Astrocyte (in vitro differentiated cells and primary cell): Measurements from ENCODE around the gene LRMDA. TPM values are rescaled to one million over a fixed set of nuclear protein-coding genes. Genes with fewer than 3 reads are reported as not detected.

Experiments used
- DNase-seq: peaks from one replicate; pipeline ENCODE4 v3.0.0-alpha.2; 2010; ENCODE audit warnings: low read depth
- FAIRE-seq: peaks from 2 replicates; lab custom pipeline; 2011; peaks lifted over from hg19 to GRCh38; lab: Jason Lieb, UNC
- H2AFZ ChIP-seq: 2 replicates; pipeline ENCODE4 v1.6.0; 2012; ENCODE audit warnings: low read depth, low read length, inconsistent platforms
- H3K27ac ChIP-seq: 2 replicates; pipeline ENCODE4 v1.5.1; 2011; ENCODE audit warnings: low read depth, low read length, inconsistent platforms
- H3K27me3 ChIP-seq: 2 replicates; pipeline ENCODE4 v1.6.0; 2011; ENCODE audit warnings: low read length, inconsistent platforms; ENCODE audit not compliant: insufficient read depth
- H3K36me3 ChIP-seq: 2 replicates; pipeline ENCODE4 v1.5.1; 2011; ENCODE audit warnings: low read length, inconsistent platforms; ENCODE audit not compliant: insufficient read depth
- H3K4me1 ChIP-seq: 2 replicates; pipeline ENCODE4 v1.5.1; 2011; ENCODE audit warnings: low read length, inconsistent platforms; ENCODE audit not compliant: insufficient read depth
- H3K4me2 ChIP-seq: 2 replicates; pipeline ENCODE4 v1.6.0; 2012; ENCODE audit warnings: low read length, inconsistent platforms
- H3K4me3 ChIP-seq: 2 replicates; pipeline ENCODE4 v1.5.1; 2011; ENCODE audit warnings: low read depth, mild to moderate bottlenecking, low read length, inconsistent platforms; ENCODE audit not compliant: insufficient read depth
- H3K79me2 ChIP-seq: 2 replicates; pipeline ENCODE4 v1.6.0; 2012; ENCODE audit warnings: mild to moderate bottlenecking, low read length, inconsistent platforms; ENCODE audit not compliant: insufficient read depth
- H3K9ac ChIP-seq: 2 replicates; pipeline ENCODE4 v1.6.0; 2012; ENCODE audit warnings: mild to moderate bottlenecking, low read length, inconsistent platforms
- H3K9me3 ChIP-seq: 2 replicates; pipeline ENCODE4 v1.5.1; 2012; ENCODE audit warnings: low read depth, mild to moderate bottlenecking, low read length, inconsistent platforms; ENCODE audit not compliant: insufficient read depth
- H4K20me1 ChIP-seq: 2 replicates; pipeline ENCODE4 v1.6.0; 2012; ENCODE audit warnings: low read length, inconsistent platforms; ENCODE audit not compliant: insufficient read depth
- H3K27ac Mint-ChIP-seq: one replicate; pipeline ENCODE4 v1.8.0; 2021; ENCODE audit warnings: mild to moderate bottlenecking, mixed read lengths; ENCODE audit not compliant: unreplicated experiment
- H3K27me3 Mint-ChIP-seq: one replicate; pipeline ENCODE4 v1.8.0; 2021; ENCODE audit warnings: low read depth, mixed read lengths; ENCODE audit not compliant: unreplicated experiment
- H3K36me3 Mint-ChIP-seq: one replicate; pipeline ENCODE4 v1.8.0; 2021; ENCODE audit warnings: low read depth, mixed read lengths; ENCODE audit not compliant: unreplicated experiment
- H3K4me1 Mint-ChIP-seq: one replicate; pipeline ENCODE4 v1.8.0; 2021; ENCODE audit warnings: low read depth, mixed read lengths; ENCODE audit not compliant: unreplicated experiment
- H3K4me3 Mint-ChIP-seq: one replicate; pipeline ENCODE4 v1.8.0; 2021; ENCODE audit warnings: mild to moderate bottlenecking, moderate library complexity, mixed read lengths; ENCODE audit not compliant: unreplicated experiment
- H3K9me3 Mint-ChIP-seq: one replicate; pipeline ENCODE4 v1.8.0; 2021; ENCODE audit warnings: mild to moderate bottlenecking, mixed read lengths; ENCODE audit not compliant: unreplicated experiment
- EZH2 ChIP-seq: IDR thresholded peaks from 2 replicates; pipeline ENCODE4 v1.6.1; 2012; ENCODE audit warnings: mild to moderate bottlenecking, low read length, inconsistent platforms; ENCODE audit not compliant: insufficient read depth
- total RNA-seq: library from RNA; stranded (reverse); gene quantifications from 2 replicates; pipeline ENCODE4 v1.2.1, GENCODE V29; 2021
- TF ChIP-seq, protein P1 (sequence below): IDR thresholded peaks from 2 replicates; pipeline ENCODE4 v1.5.1; 2011; ENCODE audit warnings: low read depth, mild to moderate bottlenecking, inconsistent platforms, low read length, moderate library complexity; ENCODE audit not compliant: insufficient read depth

LRMDA gene
- total RNA-seq, 1 donor from 2014 or later = 2.7 TPM

DNA sequence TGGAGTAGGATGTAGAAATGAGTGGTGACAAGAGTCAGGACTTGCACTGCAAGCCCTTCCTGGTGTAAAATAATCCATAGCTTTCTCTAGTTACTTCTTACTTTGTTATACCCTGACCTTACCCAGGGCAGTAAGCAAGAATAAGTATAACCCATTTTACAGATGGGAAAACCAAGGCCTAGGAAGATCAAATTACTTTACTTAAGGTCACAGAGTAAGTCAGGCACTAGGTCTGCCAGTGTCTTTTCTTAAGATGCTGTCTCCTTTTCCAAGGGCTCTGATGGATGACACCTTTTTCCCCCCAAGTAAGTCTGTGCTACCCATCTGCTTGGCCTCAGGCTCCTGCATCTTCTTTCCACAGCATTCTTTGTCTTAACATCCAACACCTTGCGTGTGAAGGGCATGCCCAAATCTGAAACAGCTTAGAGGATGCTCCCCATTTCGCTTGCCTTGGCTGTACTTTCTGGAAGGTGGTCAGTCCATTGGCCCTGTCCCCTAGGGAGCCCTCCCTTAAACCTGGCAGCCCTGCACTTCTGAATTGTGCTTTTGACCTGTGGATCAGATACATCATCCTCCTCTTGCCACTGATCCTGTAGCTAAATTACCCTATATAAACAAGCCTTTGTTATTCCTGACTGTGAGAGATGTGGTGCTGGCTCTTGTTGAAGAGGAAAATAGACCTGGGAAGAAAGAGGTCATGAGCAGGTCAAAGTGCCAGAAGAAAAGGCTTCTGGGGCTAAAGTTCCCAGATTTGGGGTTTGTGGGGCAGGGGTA, 168.6 kb downstream of the LRMDA start:
- Histone ChIP-seq H3K27me3 (peaks cover 21% of the 10 kb centered on the region), H2AFZ (no peak overlapping the region), H3K9ac (no peak overlapping the region), H3K36me3 (no peaks in the 10 kb centered on the region), H3K4me3 (no peak overlapping the region), H3K27ac (no peak overlapping the region), H3K9me3 (no peaks in the 10 kb centered on the region), H3K79me2 (no peaks in the 10 kb centered on the region), H4K20me1 (no peaks in the 10 kb centered on the region), H3K4me1 (no peaks in the 10 kb centered on the region), H3K4me2 (no peak overlapping the region)
- Mint-ChIP-seq H3K27me3 (peaks cover 35% of the 10 kb centered on the region), H3K4me3 (no peak overlapping the region), H3K27ac (no peak overlapping the region), H3K36me3 (no peaks in the 10 kb centered on the region), H3K4me1 (no peaks in the 10 kb centered on the region), H3K9me3 (peaks cover 1% of the 10 kb centered on the region)
- DNase-seq (no peak), FAIRE-seq (no peak)
- TF ChIP-seq, protein P1, sequence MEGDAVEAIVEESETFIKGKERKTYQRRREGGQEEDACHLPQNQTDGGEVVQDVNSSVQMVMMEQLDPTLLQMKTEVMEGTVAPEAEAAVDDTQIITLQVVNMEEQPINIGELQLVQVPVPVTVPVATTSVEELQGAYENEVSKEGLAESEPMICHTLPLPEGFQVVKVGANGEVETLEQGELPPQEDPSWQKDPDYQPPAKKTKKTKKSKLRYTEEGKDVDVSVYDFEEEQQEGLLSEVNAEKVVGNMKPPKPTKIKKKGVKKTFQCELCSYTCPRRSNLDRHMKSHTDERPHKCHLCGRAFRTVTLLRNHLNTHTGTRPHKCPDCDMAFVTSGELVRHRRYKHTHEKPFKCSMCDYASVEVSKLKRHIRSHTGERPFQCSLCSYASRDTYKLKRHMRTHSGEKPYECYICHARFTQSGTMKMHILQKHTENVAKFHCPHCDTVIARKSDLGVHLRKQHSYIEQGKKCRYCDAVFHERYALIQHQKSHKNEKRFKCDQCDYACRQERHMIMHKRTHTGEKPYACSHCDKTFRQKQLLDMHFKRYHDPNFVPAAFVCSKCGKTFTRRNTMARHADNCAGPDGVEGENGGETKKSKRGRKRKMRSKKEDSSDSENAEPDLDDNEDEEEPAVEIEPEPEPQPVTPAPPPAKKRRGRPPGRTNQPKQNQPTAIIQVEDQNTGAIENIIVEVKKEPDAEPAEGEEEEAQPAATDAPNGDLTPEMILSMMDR = no peak
- TF ChIP-seq EZH2 = no peak

- no peak for TF ChIP-seq EZH2
- TF ChIP-seq, protein P1 = no peak
- Histone ChIP-seq H4K20me1 (no peaks in the 10 kb centered on the region), H3K4me3 (no peak overlapping the region), H3K9me3 (no peaks in the 10 kb centered on the region), H3K36me3 (no peaks in the 10 kb centered on the region), H3K9ac (no peak overlapping the region), H3K4me2 (no peak overlapping the region), H3K4me1 (no peaks in the 10 kb centered on the region), H3K79me2 (no peaks in the 10 kb centered on the region), H3K27me3 (peaks cover 21% of the 10 kb centered on the region), H3K27ac (no peak overlapping the region), H2AFZ (no peak overlapping the region)
- no peak overlapping the region for H3K27ac Mint-ChIP-seq
- H3K4me3 Mint-ChIP-seq = no peak overlapping the region
- DNase-seq (no peak), FAIRE-seq (no peak)
- no peaks in the 10 kb centered on the region for H3K4me1 Mint-ChIP-seq
- H3K36me3 Mint-ChIP-seq = no peaks in the 10 kb centered on the region
- H3K9me3 Mint-ChIP-seq = peaks cover 1% of the 10 kb centered on the region
- H3K27me3 Mint-ChIP-seq = peaks cover 37% of the 10 kb centered on the region
Observed at GRCh38 chr10:75600833-75601232, 169.4 kb downstream of the LRMDA start.

GRCh38 chr10:75602341-75602740, 170.9 kb downstream of the LRMDA start:
- H3K27me3 ChIP-seq = peaks cover 12% of the 10 kb centered on the region
- FAIRE-seq = no peak

More at GRCh38 chr10:75602341-75602740, 170.9 kb downstream of the LRMDA start:
- Mint-ChIP-seq H3K9me3 (no peaks in the 10 kb centered on the region), H3K4me1 (no peaks in the 10 kb centered on the region), H3K4me3 (no peak overlapping the region), H3K27me3 (peaks cover 38% of the 10 kb centered on the region), H3K27ac (no peak overlapping the region), H3K36me3 (no peaks in the 10 kb centered on the region)
- no peak for TF ChIP-seq EZH2
- TF ChIP-seq, protein P1 = no peak
- H2AFZ ChIP-seq = no peak overlapping the region
- H3K27ac ChIP-seq = no peak overlapping the region
- no peaks in the 10 kb centered on the region for H3K36me3 ChIP-seq
- no peaks in the 10 kb centered on the region for H3K9me3 ChIP-seq
- H3K79me2 ChIP-seq = no peaks in the 10 kb centered on the region
- H3K9ac ChIP-seq = no peak overlapping the region
- no peak overlapping the region for H3K4me2 ChIP-seq
- DNase-seq = no peak
- H3K4me3 ChIP-seq = no peak overlapping the region
- no peaks in the 10 kb centered on the region for H4K20me1 ChIP-seq
- H3K4me1 ChIP-seq = no peaks in the 10 kb centered on the region
